Loucy (cell line): ENCODE data around the gene LPIN2.

Source experiments
- CTCF ChIP-seq: fragments of 200-600 bp; sonication (generic); conservative IDR thresholded peaks from 2 replicates; pipeline ENCODE4 v1.5.1; 2014; ENCODE audit warnings: mild to moderate bottlenecking, antibody characterized with exemption, low read length
- EZH2phosphoT487 ChIP-seq: fragments of 200-600 bp; IDR thresholded peaks from 2 replicates; pipeline ENCODE4 v1.6.1; 2018; ENCODE audit warnings: antibody characterized with exemption, mild to moderate bottlenecking, moderate library complexity, borderline replicate concordance

GRCh38 chr18:2978661-2979106, 34.3 kb downstream of the LPIN2 start:
- TF ChIP-seq CTCF (no peak), EZH2phosphoT487 (no peak)
